Astrocyte of the cerebellum (primary cell): ENCODE data around the gene ROR2.

Experiments
- DNase-seq: peaks from one replicate; pipeline ENCODE4 v3.0.0-alpha.2; 2011; ENCODE audit warnings: low read depth
- H3K4me3 ChIP-seq: 2 replicates; pipeline ENCODE4 v1.5.1; 2011; ENCODE audit warnings: mild to moderate bottlenecking, low read depth, low read length, moderate library complexity
- CTCF ChIP-seq: IDR thresholded peaks from 2 replicates; pipeline ENCODE4 v1.5.1; 2012; ENCODE audit warnings: low read length, low read depth, moderate library complexity, mild to moderate bottlenecking; ENCODE audit errors: missing control alignments
- in situ Hi-C: cut with HindIII; loops from 2 replicates; pipeline ENCODE4 v1.10.0; 2017; ENCODE audit warnings: low sequenced_read_pairs

Gene ROR2

DNA sequence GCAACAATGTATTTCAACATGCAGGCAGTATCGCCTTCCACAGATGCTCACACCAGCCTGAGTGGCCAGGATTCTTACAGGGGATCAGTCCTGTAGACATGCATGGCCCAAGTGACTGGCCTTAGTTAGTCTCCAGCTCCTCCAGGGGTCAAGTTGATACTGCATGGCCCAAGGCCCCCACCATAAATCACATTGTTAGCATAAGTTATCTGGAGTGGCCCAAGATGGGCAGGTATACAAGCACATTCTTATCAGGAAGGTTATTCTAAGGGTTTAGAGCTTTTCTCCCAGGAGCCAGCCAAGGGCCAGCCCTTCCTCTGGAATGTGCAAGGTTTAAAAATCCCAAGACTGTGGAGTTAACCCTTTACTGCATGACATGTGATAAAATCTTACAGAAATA lies 295.5 kb downstream of the ROR2 start:
- H3K4me3 ChIP-seq: no peak overlapping the region
- no peak for TF ChIP-seq CTCF
- DNase-seq: no peak
- in situ Hi-C loops: loop anchor here (25.0 kb wide), 1 partner anchor 217 kb away; no protein-coding TSS in a partner anchor

- no peak overlapping the region for H3K4me3 ChIP-seq
- no peak for DNase-seq
- in situ Hi-C loops: no loop called here
- no peak for TF ChIP-seq CTCF
These were observed 302.7 kb downstream of the ROR2 start for GRCh38 chr9:91647371-91647770.

DNA sequence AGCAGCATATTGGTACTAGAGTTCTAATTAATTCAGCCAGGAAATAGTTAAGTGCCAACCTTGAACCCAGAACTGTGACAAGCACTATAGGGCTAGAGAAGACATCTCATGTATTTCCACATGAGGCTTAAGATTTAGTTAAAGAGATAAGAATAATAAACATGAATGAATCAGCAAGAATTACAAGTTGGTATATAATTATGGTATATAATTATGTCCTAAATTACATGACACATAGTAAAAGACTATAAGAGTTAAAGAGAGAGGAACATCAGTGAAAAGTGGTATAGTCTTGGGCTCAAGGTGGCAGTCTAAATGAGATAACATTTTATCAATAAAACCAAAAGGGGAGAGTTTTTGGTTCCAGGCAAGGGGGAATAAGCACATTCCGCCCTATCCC lies 303.3 kb downstream of the ROR2 start:
- H3K4me3 ChIP-seq: no peak overlapping the region
- DNase-seq: no peak
- TF ChIP-seq CTCF: no peak
- in situ Hi-C loops: no loop called here

- H3K4me3 ChIP-seq: no peak overlapping the region
- in situ Hi-C loops: no loop called here
- no peak for TF ChIP-seq CTCF
- no peak for DNase-seq
These were observed 305.6 kb downstream of the ROR2 start for GRCh38 chr9:91644433-91644832.

DNA sequence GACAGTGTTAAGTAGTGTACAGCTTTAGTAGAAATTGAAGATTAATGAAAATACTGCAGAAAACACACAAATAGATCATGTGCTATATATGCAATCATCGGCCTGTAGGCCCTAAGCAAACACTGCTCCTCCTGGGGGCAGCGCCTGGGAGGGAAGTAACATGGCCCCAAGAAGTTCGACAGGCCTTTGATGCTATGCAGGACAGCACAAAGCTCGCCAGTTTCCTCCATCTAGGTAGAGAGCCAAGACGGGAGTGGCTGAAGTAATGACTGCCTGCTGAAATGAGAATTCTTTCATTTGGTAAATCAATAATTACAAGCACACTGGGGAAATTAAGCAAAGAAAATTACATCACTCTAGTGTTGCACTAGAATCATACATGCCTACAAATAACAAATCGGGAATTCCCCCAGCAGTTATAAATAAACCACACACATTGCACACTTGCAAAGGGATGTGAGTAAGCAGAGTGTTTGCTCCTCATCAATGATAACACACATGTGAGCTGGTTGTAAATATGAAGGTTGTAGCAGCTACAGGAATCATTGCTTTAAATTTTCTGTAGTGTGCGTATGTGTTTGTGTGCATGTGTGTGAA lies 306.4 kb downstream of the ROR2 start:
- no peak for TF ChIP-seq CTCF
- H3K4me3 ChIP-seq: no peak overlapping the region
- no peak for DNase-seq
- in situ Hi-C loops: no loop called here

- in situ Hi-C loops: no loop called here
- TF ChIP-seq CTCF: no peak
- DNase-seq: no peak
- no peak overlapping the region for H3K4me3 ChIP-seq
These were observed 307.3 kb downstream of the ROR2 start for GRCh38 chr9:91642771-91643170.
